OCI-LY1 (cell line): ENCODE measurements around the gene N4BP2L2.
A peak's percentile ranks its signal among the peaks of the same experiment; 100 is the strongest.

Source experiments
- H2AFZ ChIP-seq: fragments of 200-600 bp; sonication (generic), shearing (Covaris generic); 2 replicates; pipeline ENCODE4 v1.6.0; 2014; ENCODE audit warnings: antibody characterized with exemption, mild to moderate bottlenecking, low read length
- H3F3A ChIP-seq: fragments of 200-600 bp; sonication (generic), shearing (Covaris generic); 2 replicates; pipeline ENCODE4 v1.6.0; 2014; ENCODE audit warnings: mild to moderate bottlenecking, antibody characterized with exemption, low read length, moderate library complexity; ENCODE audit not compliant: insufficient read depth
- H3K27ac ChIP-seq: fragments of 200-600 bp; sonication (generic); 2 replicates; pipeline ENCODE4 v1.5.1; 2014; ENCODE audit warnings: low read length, mixed run types, mild to moderate bottlenecking, low read depth; ENCODE audit not compliant: poor library complexity, severe bottlenecking
- H3K27me3 ChIP-seq: fragments of 200-600 bp; sonication (generic); 2 replicates; pipeline ENCODE4 v1.6.0; 2014; ENCODE audit warnings: antibody characterized with exemption, mild to moderate bottlenecking, low read length, moderate library complexity; ENCODE audit not compliant: insufficient read depth
- H3K36me3 ChIP-seq: fragments of 200-600 bp; sonication (generic); 2 replicates; pipeline ENCODE4 v1.6.1; 2014; ENCODE audit warnings: mild to moderate bottlenecking, antibody characterized with exemption, low read length, moderate library complexity, mixed read lengths; ENCODE audit not compliant: insufficient read depth
- H3K4me1 ChIP-seq: fragments of 200-600 bp; sonication (generic); 2 replicates; pipeline ENCODE4 v1.5.1; 2014; ENCODE audit warnings: mild to moderate bottlenecking, low read length, moderate library complexity; ENCODE audit not compliant: insufficient read depth, severe bottlenecking
- H3K4me2 ChIP-seq: fragments of 200-600 bp; sonication (generic), shearing (Covaris generic); 2 replicates; pipeline ENCODE4 v1.6.1; 2014; ENCODE audit warnings: low read length
- H3K4me3 ChIP-seq: fragments of 200-600 bp; sonication (generic); 2 replicates; pipeline ENCODE4 v1.5.1; 2014; ENCODE audit warnings: low read length, low read depth, mild to moderate bottlenecking, mixed read lengths; ENCODE audit not compliant: poor library complexity, severe bottlenecking
- H3K79me2 ChIP-seq: fragments of 200-600 bp; shearing (Covaris generic); 2 replicates; pipeline ENCODE4 v1.6.1; 2016; ENCODE audit warnings: mixed run types, low read length, mixed read lengths; ENCODE audit not compliant: insufficient read depth
- H3K9ac ChIP-seq: fragments of 200-600 bp; sonication (generic), shearing (Covaris generic); 2 replicates; pipeline ENCODE4 v1.6.1; 2014; ENCODE audit warnings: mild to moderate bottlenecking, low read length, mixed read lengths
- H3K9me2 ChIP-seq: fragments of 200-600 bp; sonication (generic), shearing (Covaris generic); 2 replicates; pipeline ENCODE4 v1.6.1; 2014; ENCODE audit warnings: low read depth, mild to moderate bottlenecking, low read length, mixed read lengths
- H3K9me3 ChIP-seq: fragments of 200-600 bp; shearing (Covaris generic); 2 replicates; pipeline ENCODE4 v1.6.1; 2014; ENCODE audit warnings: low read length, mixed read lengths
- H4K20me1 ChIP-seq: fragments of 200-600 bp; sonication (generic), shearing (Covaris generic); 2 replicates; pipeline ENCODE4 v1.6.0; 2016; ENCODE audit warnings: mild to moderate bottlenecking, low read length; ENCODE audit not compliant: insufficient read depth
- EZH2 ChIP-seq: fragments of 200-600 bp; sonication (generic), shearing (Covaris generic); IDR thresholded peaks from 2 replicates; pipeline ENCODE4 v1.8.0; 2017; ENCODE audit warnings: borderline replicate concordance, mixed run types, mild to moderate bottlenecking, antibody characterized with exemption, low read length, moderate library complexity, mixed read lengths
- TF ChIP-seq, protein P1 (sequence below): fragments of 200-600 bp; sonication (generic), shearing (Covaris generic); IDR thresholded peaks from 2 replicates; pipeline ENCODE4 v1.5.1; 2017; ENCODE audit warnings: mild to moderate bottlenecking, antibody characterized with exemption, low read length, moderate library complexity, mixed read lengths

Gene N4BP2L2

DNA sequence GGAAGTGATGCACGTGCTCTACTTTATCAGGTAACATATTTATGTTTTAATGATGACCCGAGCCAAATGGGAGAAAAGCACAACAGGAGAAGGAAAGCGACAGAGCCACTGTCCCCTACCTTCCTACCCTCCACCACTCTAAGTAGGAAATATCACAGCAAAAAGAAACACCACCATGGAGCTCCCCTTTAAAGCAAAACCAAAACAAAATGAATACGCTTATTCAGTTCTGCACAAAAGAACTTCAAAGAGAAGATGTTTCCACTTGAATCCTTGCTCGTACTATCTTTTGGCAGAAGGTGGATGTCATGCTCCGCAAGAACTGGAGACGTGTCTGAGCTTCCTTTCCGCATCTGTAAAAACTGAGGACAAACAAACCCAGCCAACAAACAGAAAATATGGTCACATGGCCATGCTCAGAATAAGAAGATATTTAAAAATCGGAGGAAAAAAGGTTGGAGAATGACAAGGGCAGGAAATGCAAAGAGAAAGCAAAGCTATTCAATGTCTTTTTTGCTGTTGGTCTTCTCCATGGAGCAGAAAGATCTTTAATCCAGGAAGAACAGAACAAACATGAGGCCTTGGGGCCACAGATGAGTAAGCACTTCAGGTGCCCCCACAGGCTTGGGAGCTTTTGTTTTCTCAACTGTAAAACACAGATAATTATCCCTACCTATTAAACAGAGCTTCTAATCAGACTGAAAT, 130.1 kb downstream of the N4BP2L2 start:
- Histone ChIP-seq H3K4me2 (no peak overlapping the region; the same call in 1 of the 2 replicates), H3K36me3 (peaks cover 8% of the 10 kb centered on the region; the same call in 1 of the 2 replicates), H2AFZ (peak overlapping the region; percentile 69; the same call in 1 of the 2 replicates), H3K9me3 (no peaks in the 10 kb centered on the region), H3K27ac (no peak overlapping the region), H3K4me1 (peaks cover 10% of the 10 kb centered on the region), H3K9me2 (no peaks in the 10 kb centered on the region), H3K9ac (no peak overlapping the region), H4K20me1 (no peaks in the 10 kb centered on the region), H3F3A (no peaks in the 10 kb centered on the region), H3K27me3 (no peaks in the 10 kb centered on the region), H3K4me3 (no peak overlapping the region), H3K79me2 (no peaks in the 10 kb centered on the region)
- TF ChIP-seq EZH2: no peak
- TF ChIP-seq, protein P1, sequence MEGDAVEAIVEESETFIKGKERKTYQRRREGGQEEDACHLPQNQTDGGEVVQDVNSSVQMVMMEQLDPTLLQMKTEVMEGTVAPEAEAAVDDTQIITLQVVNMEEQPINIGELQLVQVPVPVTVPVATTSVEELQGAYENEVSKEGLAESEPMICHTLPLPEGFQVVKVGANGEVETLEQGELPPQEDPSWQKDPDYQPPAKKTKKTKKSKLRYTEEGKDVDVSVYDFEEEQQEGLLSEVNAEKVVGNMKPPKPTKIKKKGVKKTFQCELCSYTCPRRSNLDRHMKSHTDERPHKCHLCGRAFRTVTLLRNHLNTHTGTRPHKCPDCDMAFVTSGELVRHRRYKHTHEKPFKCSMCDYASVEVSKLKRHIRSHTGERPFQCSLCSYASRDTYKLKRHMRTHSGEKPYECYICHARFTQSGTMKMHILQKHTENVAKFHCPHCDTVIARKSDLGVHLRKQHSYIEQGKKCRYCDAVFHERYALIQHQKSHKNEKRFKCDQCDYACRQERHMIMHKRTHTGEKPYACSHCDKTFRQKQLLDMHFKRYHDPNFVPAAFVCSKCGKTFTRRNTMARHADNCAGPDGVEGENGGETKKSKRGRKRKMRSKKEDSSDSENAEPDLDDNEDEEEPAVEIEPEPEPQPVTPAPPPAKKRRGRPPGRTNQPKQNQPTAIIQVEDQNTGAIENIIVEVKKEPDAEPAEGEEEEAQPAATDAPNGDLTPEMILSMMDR: no peak

DNA sequence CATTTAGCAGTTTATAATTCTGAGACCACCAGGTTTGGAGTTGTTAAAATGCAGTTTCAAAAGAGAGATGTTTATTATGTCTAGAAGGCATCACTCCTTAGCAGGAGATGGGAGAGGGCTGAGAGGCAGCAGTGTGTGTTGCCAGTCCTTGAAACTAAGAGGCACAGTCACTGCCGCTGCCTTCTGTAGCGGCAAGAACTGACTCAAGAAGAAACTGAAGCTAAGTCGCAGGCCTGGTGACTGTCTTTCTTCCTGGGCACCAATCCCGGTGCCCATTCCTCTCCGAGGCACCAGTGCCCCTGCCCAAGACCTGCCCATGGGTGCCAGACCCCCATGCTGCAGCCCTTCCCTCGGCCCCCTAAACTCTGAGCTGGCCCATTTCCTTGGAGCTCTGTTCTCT, 130.7 kb downstream of the N4BP2L2 start:
- Histone ChIP-seq H3F3A (no peaks in the 10 kb centered on the region), H3K9me2 (no peaks in the 10 kb centered on the region), H3K9me3 (no peaks in the 10 kb centered on the region), H3K36me3 (peaks cover 9% of the 10 kb centered on the region; the same call in 1 of the 2 replicates), H4K20me1 (no peaks in the 10 kb centered on the region), H3K27ac (no peak overlapping the region), H3K4me2 (no peak overlapping the region), H3K4me1 (peaks cover 10% of the 10 kb centered on the region), H3K9ac (no peak overlapping the region), H3K4me3 (no peak overlapping the region), H2AFZ (peak overlapping the region; percentile 69; the same call in 1 of the 2 replicates), H3K79me2 (no peaks in the 10 kb centered on the region), H3K27me3 (no peaks in the 10 kb centered on the region)
- no peak for TF ChIP-seq EZH2
- TF ChIP-seq, protein P1: no peak

DNA sequence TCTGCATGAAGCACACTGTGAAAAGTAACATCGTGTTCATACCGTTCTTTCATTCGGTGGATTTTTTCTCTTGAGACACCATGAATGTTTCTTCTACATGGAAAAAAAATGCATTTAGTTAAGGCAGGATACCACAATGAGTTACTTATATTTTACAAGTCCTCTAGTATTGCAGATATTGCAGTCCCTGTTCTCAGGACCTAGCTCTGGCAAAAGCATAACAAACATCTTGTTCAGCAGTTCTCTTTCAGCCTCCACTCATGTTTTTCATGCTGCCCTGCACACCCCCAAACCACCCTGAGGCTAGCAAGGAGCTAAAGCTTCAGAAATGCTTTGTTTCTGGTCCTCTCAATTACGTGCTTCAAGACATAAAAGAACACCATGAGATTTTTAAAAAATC, 135.5 kb downstream of the N4BP2L2 start:
- no peak for TF ChIP-seq EZH2
- TF ChIP-seq, protein P1: no peak
- Histone ChIP-seq H3K79me2 (no peaks in the 10 kb centered on the region), H3K4me2 (no peak overlapping the region), H3F3A (no peaks in the 10 kb centered on the region), H3K27ac (no peak overlapping the region), H3K4me3 (no peak overlapping the region), H3K36me3 (peaks cover 36% of the 10 kb centered on the region), H3K9ac (no peak overlapping the region), H4K20me1 (no peaks in the 10 kb centered on the region), H3K9me2 (no peaks in the 10 kb centered on the region), H3K9me3 (no peaks in the 10 kb centered on the region), H3K4me1 (peaks cover 2% of the 10 kb centered on the region), H2AFZ (no peak overlapping the region), H3K27me3 (no peaks in the 10 kb centered on the region)
